B cell (primary cell): ENCODE data around the gene FBXO24. TPM values are rescaled to one million over a fixed set of nuclear protein-coding genes. Genes with fewer than 3 reads are reported as not detected.
A peak's percentile ranks its signal among the peaks of the same experiment; 100 is the strongest.

Experiments used
- ATAC-seq: fragments of 200-7000 bp; cut with Tn5 transposase; one replicate; pipeline ENCODE4 v1.10.0; 2021; ENCODE audit warnings: low read depth, mild to moderate bottlenecking, moderate number of reproducible peaks, moderate library complexity
- CTCF ChIA-PET: fragments of 350-600 bp; sonication (Branson Sonifier 250); formaldehyde crosslinking; loops from one replicate; lab custom pipeline; 2021; ENCODE audit warnings: antibody characterized with exemption, inconsistent platforms; lab: Charles Lee
- POLR2A ChIA-PET: fragments of 350-600 bp; sonication (Branson Sonifier 250); formaldehyde crosslinking; loops from one replicate; lab custom pipeline; 2021; ENCODE audit warnings: antibody characterized with exemption; lab: Charles Lee
- DNase-seq: peaks from one replicate; pipeline ENCODE4 v3.0.0; 2013
- H2AFZ ChIP-seq: 2 replicates; pipeline ENCODE4 v1.6.1; 2012; ENCODE audit warnings: mild to moderate bottlenecking, low read depth, low read length; ENCODE audit not compliant: insufficient read depth, poor library complexity, severe bottlenecking
- H3K27ac ChIP-seq, 2 donors: 1 replicate in 1 of 2; 2 replicates in 1 of 2; pipeline ENCODE4 v1.5.1; 2012 to 2013; ENCODE audit warnings: low read length in 2 of 2, mild to moderate bottlenecking in 2 of 2, moderate library complexity in 1 of 2
- H3K27me3 ChIP-seq, 4 experiments: fragments of 200-600 bp in 1 of 4; sonication (generic) in 1 of 4; replicated peaks in 1 of 4; 1 replicate in 2 of 4; 2 replicates in 2 of 4; pipeline versions ENCODE4 v1.6.1 to v1.7.0; 2013 to 2016; ENCODE audit warnings: low read length in 3 of 4, mild to moderate bottlenecking in 2 of 4, mixed read lengths in 1 of 4, moderate library complexity in 1 of 4; ENCODE audit not compliant: insufficient read depth in 4 of 4, control insufficient read depth in 3 of 4; ENCODE audit errors: control extremely low read depth in 1 of 4
- H3K36me3 ChIP-seq, 2 experiments: replicated peaks in 1 of 2; 1 replicate in 1 of 2; 2 replicates in 1 of 2; pipeline versions ENCODE4 v1.6.1 to v1.7.1; 2013; ENCODE audit warnings: low read length in 1 of 2; ENCODE audit not compliant: insufficient read depth in 2 of 2, control insufficient read depth in 1 of 2; ENCODE audit errors: control extremely low read depth in 1 of 2, extremely low read depth in 1 of 2
- H3K4me1 ChIP-seq, 2 donors: fragments of 200-600 bp in 1 of 2; sonication (generic) in 1 of 2; 1 replicate in 1 of 2; 2 replicates in 1 of 2; pipeline versions ENCODE4 v1.5.1 to v1.6.1; 2013 to 2017; ENCODE audit warnings: low read length in 2 of 2; ENCODE audit not compliant: control insufficient read depth in 2 of 2, insufficient read depth in 2 of 2
- H3K4me2 ChIP-seq: replicated peaks from 2 replicates; pipeline ENCODE3; 2012; ENCODE audit warnings: mild to moderate bottlenecking, low read depth, low read length; ENCODE audit not compliant: poor library complexity, severe bottlenecking
- H3K4me3 ChIP-seq, 5 experiments: fragments of 200-600 bp in 1 of 5; sonication (generic) in 1 of 5; 1 replicate in 3 of 5; 2 replicates in 2 of 5; pipeline versions ENCODE4 v1.5.1 to v1.7.0; 2011 to 2016; ENCODE audit warnings: low read length in 4 of 5, mild to moderate bottlenecking in 4 of 5, low read depth in 2 of 5, control low read depth in 1 of 5, moderate library complexity in 1 of 5; ENCODE audit not compliant: insufficient read depth in 1 of 5; ENCODE audit errors: control extremely low read depth in 1 of 5, extremely low read depth in 1 of 5
- H3K79me2 ChIP-seq: fragments of 200-600 bp; sonication (generic); one replicate; pipeline ENCODE4 v1.6.0; 2016; ENCODE audit warnings: low read length; ENCODE audit not compliant: control insufficient read depth, insufficient read depth
- H3K9ac ChIP-seq: fragments of 200-600 bp; sonication (generic); 2 replicates; pipeline ENCODE4 v1.6.1; 2017; ENCODE audit warnings: mild to moderate bottlenecking, low read length, moderate library complexity
- H3K9me3 ChIP-seq, 3 donors: one replicate each; pipeline versions ENCODE4 v1.6.1 to v1.7.1; 2013; ENCODE audit warnings: low read length in 2 of 3; ENCODE audit not compliant: control insufficient read depth in 2 of 3, insufficient read depth in 1 of 3; ENCODE audit errors: control extremely low read depth in 1 of 3
- H4K20me1 ChIP-seq: 2 replicates; pipeline ENCODE4 v1.6.0; 2012; ENCODE audit warnings: mild to moderate bottlenecking, low read length; ENCODE audit not compliant: insufficient read depth, control insufficient read depth, poor library complexity, severe bottlenecking
- H3K27ac Mint-ChIP-seq: one replicate; pipeline ENCODE4 v1.8.0; 2021; ENCODE audit warnings: mixed read lengths
- H3K27me3 Mint-ChIP-seq: one replicate; pipeline ENCODE4 v1.8.0; 2021; ENCODE audit warnings: mixed read lengths
- H3K4me1 Mint-ChIP-seq: one replicate; pipeline ENCODE4 v1.8.0; 2021; ENCODE audit warnings: mixed read lengths
- H3K4me3 Mint-ChIP-seq: one replicate; pipeline ENCODE4 v1.8.0; 2021; ENCODE audit warnings: mixed read lengths
- H3K9me3 Mint-ChIP-seq: one replicate; pipeline ENCODE4 v1.8.0; 2022; ENCODE audit warnings: mixed read lengths; ENCODE audit not compliant: insufficient read depth
- CTCF ChIP-seq: fragments of 200-600 bp; IDR thresholded peaks from one replicate; pipeline ENCODE4 v1.8.0; 2022; ENCODE audit warnings: antibody characterized with exemption, mild to moderate bottlenecking
- EZH2 ChIP-seq: IDR thresholded peaks from 2 replicates; pipeline ENCODE4 v1.6.1; 2012; ENCODE audit warnings: borderline replicate concordance, low read depth, mild to moderate bottlenecking, moderate library complexity, low read length; ENCODE audit not compliant: insufficient read depth, poor library complexity, severe bottlenecking
- WGBS: methylation state at CpG from one replicate; pipeline ENCODE4 v1.1.5; 2013; ENCODE audit warnings: missing lambda C conversion rate; ENCODE audit not compliant: insufficient coverage; 5-methylcytosine and 5-hydroxymethylcytosine counted together
- intact Hi-C: fragments of 100-400 bp; cut with micrococcal nuclease; formaldehyde crosslinking; loops from one replicate; pipeline ENCODE4 v1.10.0; 2022
- polyA plus RNA-seq: library from polyadenylated mRNA; depleted of rRNA; stranded (reverse); fragments of >200 nt; gene quantifications from 2 replicates; pipeline ENCODE4 v1.2.3, GENCODE V29; 2012
- total RNA-seq, 2 donors: library from RNA; stranded (reverse); fragments of 120-200 nt in 1 of 2; gene quantifications; 1 replicate in 1 of 2; 2 replicates in 1 of 2; pipeline versions ENCODE4 v1.2.3 to v1.2.4, GENCODE V29; 2013 to 2022

Gene FBXO24
- total and polyA plus RNA-seq, 2 donors (not counting 1 experiment from before 2014, with no cell fraction given), result 1.2 to 1.6 TPM

GRCh38 chr7:100585511-100586265 is 440 bp upstream of the FBXO24 start, which contains the start of gene LRCH4:
LRCH4 (minus strand) TSS chr7:100586129; CDS start chr7:100586100, 29 bp downstream.
- H3K27ac Mint-ChIP-seq, result peak within 1 kb of the TSS; percentile 99
- Histone ChIP-seq H3K27ac (peak within 1 kb of the TSS; percentile 94 to 97), H3K9me3 (no peaks in the 10 kb centered on the region), H4K20me1 (peaks cover 39% of the 10 kb centered on the region), H3K27me3 (peaks cover 0 to 8% (median 3%) of the 10 kb centered on the region in 4 experiments), H3K4me1 (peaks cover 27 to 38% of the 10 kb centered on the region in 2 donors), H3K36me3 (peaks cover 0 to 24% of the 10 kb centered on the region in 2 experiments), H3K9ac (peak within 1 kb of the TSS; percentile 82), H3K79me2 (peaks cover 42% of the 10 kb centered on the region), H2AFZ (peak within 1 kb of the TSS; percentile 96), H3K4me2 (peak within 1 kb of the TSS; percentile 98), H3K4me3 (peak within 1 kb of the TSS; percentile 82 to 93 (median 85))
- peaks cover 46% of the 10 kb centered on the region for H3K4me1 Mint-ChIP-seq
- CTCF ChIA-PET, result interaction anchor here (0.7 to 11.1 kb wide), 24 partner anchors 13 to 453 kb away, joined by 3 to 226 read pairs (median 4); partner anchors contain the start of genes AGFG2, MOSPD3, PCOLCE and POP7
- TF ChIP-seq EZH2 (no peak), CTCF (no peak)
- WGBS, result under 1% methylated on average over 58 of the region's 61 CpGs
- POLR2A ChIA-PET, result interaction anchor here (0.5 to 3.1 kb wide), 32 partner anchors 11 to 517 kb away, joined by 3 to 26 read pairs (median 4); partner anchors contain the start of genes AGFG2, GIGYF1, GNB2 and GPC2
- intact Hi-C loops, result loop anchor here (1.0 to 5.0 kb wide), 10 partner anchors 19 to 503 kb away; partner anchors contain the start of genes AGFG2, GNB2, MEPCE and MOSPD3
- H3K9me3 Mint-ChIP-seq, result no peaks in the 10 kb centered on the region
- DNase-seq (no peak), ATAC-seq (peak; percentile 13)
- peak within 1 kb of the TSS; percentile 98 for H3K4me3 Mint-ChIP-seq
- H3K27me3 Mint-ChIP-seq, result peaks cover 7% of the 10 kb centered on the region
